Ishikawa (cell line): ENCODE measurements around the gene ZRANB1.

Experiments
- CEBPB ChIP-seq: IDR thresholded peaks from 2 replicates; pipeline ENCODE4 v1.6.1; 2012
- EGR1 ChIP-seq: IDR thresholded peaks from 2 replicates; pipeline ENCODE4 v1.6.1; 2012
- EP300 ChIP-seq: IDR thresholded peaks from 2 replicates; pipeline ENCODE4 v1.6.1; 2012; ENCODE audit warnings: borderline replicate concordance
- FOXM1 ChIP-seq: IDR thresholded peaks from 2 replicates; pipeline ENCODE4 v1.6.1; 2012; ENCODE audit warnings: low read depth, borderline replicate concordance
- RAD21 ChIP-seq: IDR thresholded peaks from 2 replicates; pipeline ENCODE4 v1.6.1; 2012; ENCODE audit warnings: low read depth
- REST ChIP-seq: IDR thresholded peaks from 2 replicates; pipeline ENCODE4 v1.6.1; 2012; ENCODE audit warnings: low read depth, mild to moderate bottlenecking
- YY1 ChIP-seq: IDR thresholded peaks from 2 replicates; pipeline ENCODE4 v1.6.1; 2012; ENCODE audit warnings: low read depth

GRCh38 chr10:124993736-124994451 lies 52.0 kb downstream of the ZRANB1 start:
- TF ChIP-seq RAD21 = no peak
- TF ChIP-seq REST = no peak
- no peak for TF ChIP-seq EP300
- TF ChIP-seq CEBPB = no peak
- TF ChIP-seq EGR1 = no peak
- no peak for TF ChIP-seq YY1
- TF ChIP-seq FOXM1 = no peak
